Skin of body (tissue), 2 donors: Measurements from ENCODE around the gene HSPH1. TPM values are rescaled to one million over a fixed set of nuclear protein-coding genes. Genes with fewer than 3 reads are reported as not detected.
"Not testable (repeated sequence)": the region's sequence is repeated elsewhere in the genome, so short reads cannot be mapped to it uniquely, and the experiment has no call there.

Source experiments
- DNase-seq: peaks from one replicate; lab custom pipeline; 2025; lab: John Stamatoyannopoulos, UW
- total RNA-seq: library from RNA; depleted of rRNA; stranded (reverse); fragments of >200 nt; gene quantifications from one replicate; pipeline ENCODE4 v1.2.3, GENCODE V29; 2014

Gene HSPH1
- total RNA-seq, 1 donor from 2014 or later: 64.7 TPM

DNA sequence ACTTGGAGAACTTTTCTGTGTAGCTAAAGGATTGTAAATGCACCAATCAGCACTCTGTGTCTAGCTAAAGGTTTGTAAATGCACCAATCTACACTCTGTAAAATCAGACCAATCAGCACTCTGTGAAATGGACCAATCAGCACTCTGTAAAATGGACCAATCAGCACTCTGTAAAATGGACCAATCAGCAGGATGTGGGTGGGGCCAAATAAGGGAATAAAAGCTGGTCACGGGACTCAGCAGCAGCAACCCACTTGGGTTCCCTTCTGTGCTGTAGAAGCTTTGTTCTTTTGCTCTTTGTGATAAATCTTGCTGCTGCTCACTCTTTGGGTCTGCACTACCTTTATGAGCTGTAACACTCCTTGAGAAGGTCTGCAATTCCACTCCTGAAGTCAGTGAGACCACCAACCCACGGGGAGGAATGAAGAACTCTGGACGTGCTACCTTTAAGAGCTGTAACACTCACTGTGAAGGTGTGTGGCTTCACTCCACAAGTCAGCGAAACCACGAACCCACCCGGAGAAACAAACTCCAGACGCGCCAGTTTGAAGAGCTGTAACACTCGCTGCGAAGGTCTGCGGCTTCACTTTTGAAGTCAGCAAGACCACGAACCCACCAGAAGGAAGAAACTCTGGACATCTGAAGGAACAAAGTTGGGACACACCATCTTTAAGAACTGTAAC lies 16.2 kb upstream of the HSPH1 start:
- not testable (repeated sequence) for DNase-seq

GRCh38 chr13:31175847-31176532 lies 14.3 kb upstream of the HSPH1 start:
- no peak for DNase-seq

GRCh38 chr13:31174018-31174417 lies 12.3 kb upstream of the HSPH1 start:
- DNase-seq: no peak

DNA sequence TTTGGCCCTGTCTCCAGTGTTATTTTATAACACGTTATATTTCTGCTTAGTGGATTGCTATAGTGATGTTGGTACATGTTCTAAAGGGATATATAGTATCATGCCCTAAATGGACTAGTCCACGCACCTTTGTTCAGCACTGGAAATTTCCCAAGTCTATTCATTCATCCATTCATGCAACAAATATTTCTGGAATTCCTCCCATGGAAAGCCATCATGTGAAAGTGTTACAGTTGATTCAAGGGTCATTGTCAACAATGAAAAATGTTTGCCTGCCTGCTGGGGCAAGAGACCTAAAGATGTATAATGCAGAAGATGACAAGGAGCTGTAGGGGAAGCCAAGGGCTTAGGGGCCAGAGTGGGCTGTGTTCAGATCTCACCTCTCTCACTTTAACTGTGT lies 10.8 kb upstream of the HSPH1 start:
- DNase-seq: no peak

- DNase-seq: no peak
These were observed 10.3 kb upstream of the HSPH1 start for GRCh38 chr13:31172001-31172400.

- no peak for DNase-seq
These were observed 7.0 kb upstream of the HSPH1 start for GRCh38 chr13:31168736-31169135.

- no peak for DNase-seq
These were observed 6.5 kb upstream of the HSPH1 start for GRCh38 chr13:31168166-31168565.

DNA sequence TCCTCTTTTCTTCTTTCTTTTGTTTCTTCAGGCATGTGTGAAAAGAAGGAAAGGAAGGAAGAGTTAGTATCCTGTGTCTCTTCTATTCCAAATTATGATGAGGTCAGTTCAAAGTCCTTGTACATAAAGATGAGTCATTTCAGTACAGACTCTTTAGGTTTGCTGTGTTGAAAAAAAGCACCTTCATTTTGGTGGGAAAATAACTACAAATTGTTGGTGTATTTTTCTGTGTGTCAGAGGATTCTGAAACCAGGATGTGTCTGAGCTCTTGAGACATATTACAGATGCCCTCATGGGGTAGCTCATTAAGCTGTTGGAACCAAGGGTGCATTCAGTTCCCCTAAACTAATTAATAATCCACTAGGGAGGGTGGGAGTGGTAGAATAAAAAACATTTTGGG lies 5.8 kb upstream of the HSPH1 start:
- no peak for DNase-seq

GRCh38 chr13:31166591-31166990 lies 4.9 kb upstream of the HSPH1 start:
- no peak for DNase-seq

DNA sequence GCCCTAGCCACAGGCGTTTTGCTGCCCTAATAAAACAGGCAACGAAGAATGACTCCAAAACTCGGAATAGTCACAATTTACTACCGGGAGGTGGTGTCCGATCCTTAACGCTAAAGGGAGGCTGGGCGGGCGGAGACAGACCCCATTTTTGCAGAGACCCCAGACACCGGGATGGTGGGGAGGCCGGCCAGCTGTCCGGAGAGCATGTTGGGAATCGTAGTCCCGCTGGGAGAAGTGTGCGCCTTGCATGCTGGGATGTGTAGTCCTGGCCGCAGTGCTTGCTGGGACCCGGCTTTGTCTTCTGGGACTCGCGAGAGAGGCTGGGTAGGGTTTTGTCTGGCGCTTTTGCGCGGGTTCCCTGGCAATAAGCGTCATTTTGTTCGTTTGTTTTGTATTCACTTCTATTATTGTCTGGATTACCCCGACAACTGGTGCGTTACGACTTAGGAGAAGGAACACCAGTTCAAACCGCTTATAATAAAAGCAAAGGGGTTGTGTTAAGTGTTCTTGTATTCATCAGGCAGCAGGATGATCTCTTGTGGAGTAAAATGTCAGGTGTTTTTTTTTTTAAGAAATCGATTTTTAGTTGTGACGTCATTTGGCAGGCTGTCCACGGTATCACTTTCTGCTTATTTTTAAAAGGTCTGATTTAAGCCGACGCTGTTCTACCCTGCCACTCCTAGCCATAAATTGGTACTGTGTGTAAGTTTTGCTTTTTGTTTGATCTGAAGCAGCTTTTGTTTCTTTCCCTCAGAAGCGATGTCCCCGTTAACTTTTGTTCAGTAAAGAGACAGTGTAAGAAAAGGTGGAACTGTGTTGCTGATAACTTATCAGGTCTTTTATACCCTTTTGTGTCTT lies 676 bp upstream of the HSPH1 start:
- peak; percentile 99 for DNase-seq

GRCh38 chr13:31160857-31161556 lies 697 bp downstream of the HSPH1 start:
- DNase-seq: peak; percentile 37

DNA sequence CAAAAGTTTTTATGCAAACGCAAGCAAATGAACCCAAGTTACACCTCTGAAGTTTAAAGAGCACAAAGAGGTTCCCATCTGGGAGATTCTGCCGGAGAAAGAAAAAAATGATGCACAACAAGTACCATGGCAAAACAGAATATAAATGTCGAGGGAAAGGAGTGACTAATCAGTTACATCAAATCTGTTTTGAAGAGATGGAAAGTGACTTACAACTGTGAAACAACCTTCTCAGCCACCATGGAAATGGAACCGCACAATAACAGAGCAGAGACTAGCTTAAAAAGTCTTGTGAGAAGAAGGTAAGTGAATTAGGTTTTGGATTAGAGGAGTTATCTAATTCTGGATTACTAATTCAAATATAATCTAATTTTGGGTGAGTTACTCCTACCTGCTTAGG lies 2.4 kb downstream of the HSPH1 start:
- DNase-seq: no peak

GRCh38 chr13:31154939-31155338 lies 6.8 kb downstream of the HSPH1 start:
- DNase-seq: no peak

GRCh38 chr13:31151837-31152236 lies 9.9 kb downstream of the HSPH1 start:
- DNase-seq: no peak

GRCh38 chr13:31150315-31150985 lies 11.3 kb downstream of the HSPH1 start:
- no peak for DNase-seq

GRCh38 chr13:31149604-31150003 lies 12.1 kb downstream of the HSPH1 start:
- no peak for DNase-seq

DNA sequence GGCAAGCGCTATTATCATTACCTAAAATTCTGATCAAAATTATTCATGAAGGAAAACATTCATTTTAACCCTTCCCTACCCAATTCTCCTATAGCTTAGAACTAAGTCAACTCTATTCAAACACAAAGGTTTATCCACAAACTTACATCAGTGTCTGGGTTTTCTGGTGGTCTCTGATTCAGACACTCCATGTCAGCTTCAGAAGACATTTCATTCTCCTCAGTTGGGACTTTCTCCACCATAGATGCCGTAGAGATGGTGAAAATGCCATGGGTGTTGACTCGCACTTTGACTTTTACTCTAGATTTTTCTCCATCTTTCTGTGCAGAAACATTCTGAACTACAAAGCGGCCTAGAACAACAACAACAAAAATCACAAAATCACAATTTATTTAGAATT lies 16.3 kb downstream of the HSPH1 start:
- DNase-seq: no peak

DNA sequence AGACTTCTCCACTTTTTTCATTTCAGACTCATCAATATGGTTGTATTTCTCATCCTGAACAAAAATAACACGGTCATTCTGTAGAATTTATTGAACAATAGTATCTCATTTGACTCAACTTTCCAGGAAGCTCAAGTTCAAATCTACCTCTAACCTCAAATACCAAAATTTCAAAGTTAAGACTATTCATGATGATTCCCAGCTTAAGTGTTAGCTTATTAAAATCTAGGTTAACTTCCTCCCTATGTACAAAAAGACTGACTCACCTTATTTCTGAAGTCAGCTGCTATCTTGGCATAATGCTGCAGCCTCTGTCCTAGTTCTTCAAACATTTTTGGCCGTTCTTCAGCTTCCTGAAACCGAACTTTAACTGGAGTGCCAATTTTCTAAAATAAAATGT lies 23.2 kb downstream of the HSPH1 start:
- no peak for DNase-seq

GRCh38 chr13:31136724-31137123 lies 25.0 kb downstream of the HSPH1 start:
- no peak for DNase-seq

DNA sequence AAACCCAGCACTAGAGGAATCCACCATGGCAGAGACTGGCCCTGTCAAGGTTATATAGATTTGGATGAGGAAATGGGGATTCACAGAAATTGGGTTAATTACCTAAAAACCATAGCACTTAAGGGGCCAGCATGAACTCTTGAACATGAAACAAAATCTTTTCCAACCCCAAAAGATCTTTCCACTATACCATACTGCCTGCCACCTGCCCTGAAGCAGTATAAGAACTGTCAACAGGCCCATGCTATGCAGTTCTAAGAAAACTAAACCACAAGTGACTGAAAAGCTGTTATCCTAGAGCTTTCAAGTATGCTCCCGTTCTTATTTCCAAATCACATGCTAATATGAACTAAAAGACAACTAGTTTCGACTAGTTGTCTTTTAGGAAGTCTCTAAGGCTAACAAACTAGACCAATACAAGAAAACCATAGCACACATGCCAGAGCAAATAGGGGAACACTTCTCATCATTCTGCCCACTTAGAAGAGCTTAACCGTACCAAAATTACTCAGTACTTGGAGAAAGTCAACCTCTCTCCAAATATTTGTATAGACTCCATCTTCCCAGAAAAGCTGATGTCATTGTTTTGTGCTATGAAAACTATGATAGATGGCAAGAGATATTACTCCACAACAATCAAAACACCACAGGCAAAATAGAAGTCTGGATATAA lies 27.5 kb downstream of the HSPH1 start:
- DNase-seq: no peak

DNA sequence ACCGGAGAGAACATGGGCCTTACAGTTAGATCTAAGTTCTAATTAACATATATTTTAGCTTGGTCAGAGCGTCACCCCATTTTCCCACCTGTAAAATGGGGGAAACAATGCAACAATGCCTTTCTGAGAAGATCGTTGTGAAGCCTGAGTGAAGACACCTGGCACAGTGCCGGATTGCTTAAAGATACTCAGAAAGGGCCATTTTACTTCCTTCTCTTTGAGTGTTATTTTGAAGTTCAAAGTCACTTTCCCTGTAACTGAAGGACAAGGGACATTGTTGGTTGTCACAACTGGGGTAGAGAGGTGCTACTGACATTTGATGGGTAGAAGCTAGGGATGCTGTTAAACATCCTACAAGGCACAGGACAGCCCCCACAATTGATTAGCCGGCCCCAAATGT lies 28.1 kb downstream of the HSPH1 start:
- DNase-seq: no peak
